ENCODE data around the gene NEK1.

Gene NEK1

GRCh38 chr4:169410839-169411770, 201.3 kb downstream of the NEK1 start:
- DNase-seq (ENCODE audit: low read depth in 2 of 2): peak; percentile 64 to 77
- TF ChIP-seq, protein P1, sequence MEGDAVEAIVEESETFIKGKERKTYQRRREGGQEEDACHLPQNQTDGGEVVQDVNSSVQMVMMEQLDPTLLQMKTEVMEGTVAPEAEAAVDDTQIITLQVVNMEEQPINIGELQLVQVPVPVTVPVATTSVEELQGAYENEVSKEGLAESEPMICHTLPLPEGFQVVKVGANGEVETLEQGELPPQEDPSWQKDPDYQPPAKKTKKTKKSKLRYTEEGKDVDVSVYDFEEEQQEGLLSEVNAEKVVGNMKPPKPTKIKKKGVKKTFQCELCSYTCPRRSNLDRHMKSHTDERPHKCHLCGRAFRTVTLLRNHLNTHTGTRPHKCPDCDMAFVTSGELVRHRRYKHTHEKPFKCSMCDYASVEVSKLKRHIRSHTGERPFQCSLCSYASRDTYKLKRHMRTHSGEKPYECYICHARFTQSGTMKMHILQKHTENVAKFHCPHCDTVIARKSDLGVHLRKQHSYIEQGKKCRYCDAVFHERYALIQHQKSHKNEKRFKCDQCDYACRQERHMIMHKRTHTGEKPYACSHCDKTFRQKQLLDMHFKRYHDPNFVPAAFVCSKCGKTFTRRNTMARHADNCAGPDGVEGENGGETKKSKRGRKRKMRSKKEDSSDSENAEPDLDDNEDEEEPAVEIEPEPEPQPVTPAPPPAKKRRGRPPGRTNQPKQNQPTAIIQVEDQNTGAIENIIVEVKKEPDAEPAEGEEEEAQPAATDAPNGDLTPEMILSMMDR (IDR thresholded peaks at IDR 0.05; ENCODE audit: low read depth, low read length): no peak
- no peak overlapping the region for H3K4me3 ChIP-seq (replicated peaks in 1 of 2; ENCODE audit: low read depth in 2 of 2, low read length in 2 of 2)

DNA sequence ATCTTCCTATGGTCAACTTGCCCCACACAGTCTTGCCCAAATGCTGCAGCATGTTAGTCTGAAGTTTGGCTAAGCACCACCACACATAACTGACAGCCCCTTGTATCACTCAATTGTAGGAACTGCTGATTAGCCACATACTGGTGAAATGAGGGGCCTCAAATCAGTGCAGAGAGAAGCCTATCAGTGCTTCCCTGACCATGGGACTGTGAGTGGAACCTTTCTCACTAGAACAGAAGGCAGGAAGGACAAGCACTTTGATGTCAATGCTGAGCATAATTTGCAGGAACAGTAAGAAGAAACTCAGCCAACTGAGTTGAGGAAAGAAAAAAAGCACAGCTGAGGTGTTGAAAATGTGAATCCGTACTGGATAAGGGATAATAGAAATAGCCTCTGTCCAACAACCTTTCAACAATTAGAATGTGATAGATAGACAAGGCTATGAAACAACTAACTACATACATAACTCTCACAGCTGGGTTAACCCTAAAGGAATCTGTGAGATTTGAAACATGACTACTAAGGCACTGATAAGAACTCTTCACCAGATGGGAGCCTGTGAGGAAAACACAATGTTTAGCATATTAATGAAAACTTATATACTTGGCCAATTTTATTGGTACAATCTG, 205.1 kb downstream of the NEK1 start:
- peak in 1 of 2 donors; percentile 66 for DNase-seq (ENCODE audit: low read depth in 2 of 2)
- H3K4me3 ChIP-seq (replicated peaks in 1 of 2; ENCODE audit: low read depth in 2 of 2, low read length in 2 of 2): no peak overlapping the region
- TF ChIP-seq, protein P1 (IDR thresholded peaks at IDR 0.05; ENCODE audit: low read depth, low read length): no peak

DNA sequence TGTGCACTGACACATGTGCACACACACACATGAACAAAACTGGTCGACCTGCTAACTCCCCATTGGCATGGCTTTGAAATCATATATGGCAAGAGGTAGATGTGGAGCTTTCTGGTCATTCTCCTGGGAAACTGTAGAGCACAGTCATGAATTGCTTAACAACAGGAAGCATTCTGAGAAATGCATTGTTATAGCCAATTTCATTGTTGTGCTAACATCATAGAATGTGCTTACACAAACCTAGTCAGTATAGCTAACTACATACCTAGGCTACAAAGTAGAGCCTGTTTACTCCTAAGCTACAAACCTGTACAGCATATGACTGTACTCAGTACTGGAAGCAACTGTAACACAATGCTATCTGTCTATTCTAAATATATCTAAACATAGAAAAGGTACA, 207.4 kb downstream of the NEK1 start:
- DNase-seq (ENCODE audit: low read depth in 2 of 2): peak; percentile 79 to 95
- TF ChIP-seq, protein P1 (IDR thresholded peaks at IDR 0.05; ENCODE audit: low read depth, low read length): no peak
- H3K4me3 ChIP-seq (replicated peaks in 1 of 2; ENCODE audit: low read depth in 2 of 2, low read length in 2 of 2): no peak overlapping the region

DNA sequence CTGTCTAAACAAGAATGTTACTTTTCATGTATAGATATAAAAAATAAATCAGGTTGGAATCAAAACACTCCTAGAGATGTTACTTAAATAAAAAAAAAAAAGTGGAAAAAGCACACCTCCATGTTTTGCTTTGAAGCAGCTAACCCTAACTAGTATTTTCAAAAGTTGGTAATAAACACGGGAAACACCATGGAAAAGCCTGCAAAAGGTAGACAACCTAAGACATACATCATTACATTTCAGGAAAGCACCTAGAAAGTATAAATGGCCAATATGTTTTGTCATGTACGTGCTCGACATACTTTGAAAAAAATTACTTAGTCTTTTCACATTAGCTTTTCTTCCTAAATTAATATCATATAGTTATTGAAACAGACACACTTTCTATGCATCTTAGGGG, 211.6 kb downstream of the NEK1 start:
- DNase-seq (ENCODE audit: low read depth in 2 of 2): no peak
- no peak overlapping the region for H3K4me3 ChIP-seq (replicated peaks in 1 of 2; ENCODE audit: low read depth in 2 of 2, low read length in 2 of 2)
- TF ChIP-seq, protein P1 (IDR thresholded peaks at IDR 0.05; ENCODE audit: low read depth, low read length): no peak

DNA sequence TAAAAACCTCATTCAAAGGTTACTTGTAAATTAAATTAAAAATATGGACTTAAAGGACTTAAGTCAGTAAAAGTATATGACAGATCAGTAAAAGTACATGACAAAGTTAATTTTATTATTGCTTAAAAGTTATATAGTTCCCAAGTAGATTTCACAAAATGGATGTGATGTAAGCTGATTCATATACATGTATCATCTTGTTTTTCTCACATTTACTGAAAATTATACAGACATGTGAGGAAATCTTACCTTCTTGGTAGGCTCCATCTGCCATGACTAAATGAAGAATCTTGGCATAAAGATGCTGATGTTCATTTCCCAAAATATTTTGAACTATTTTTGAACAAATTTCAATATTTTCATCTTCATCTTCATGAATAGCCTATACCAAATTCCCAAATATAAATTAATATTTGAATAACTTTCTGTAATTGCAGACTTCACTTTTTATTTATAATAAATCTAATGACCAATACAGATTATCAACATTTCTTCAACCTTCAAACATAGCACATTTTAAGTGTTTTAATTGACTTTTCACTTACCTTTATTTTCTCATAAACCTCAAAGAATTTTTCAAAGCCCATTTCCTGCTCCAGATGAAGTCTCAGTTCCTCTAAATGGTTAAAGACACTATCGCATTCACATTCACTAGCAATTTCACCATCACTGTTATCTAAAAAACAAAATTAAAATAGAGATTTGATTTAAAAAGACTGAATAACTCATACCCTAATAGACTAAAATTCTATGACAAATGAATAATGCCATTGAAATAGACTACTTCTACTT, 212.2 kb downstream of the NEK1 start:
- no peak overlapping the region for H3K4me3 ChIP-seq (replicated peaks in 1 of 2; ENCODE audit: low read depth in 2 of 2, low read length in 2 of 2)
- DNase-seq (ENCODE audit: low read depth in 2 of 2): no peak
- TF ChIP-seq, protein P1 (IDR thresholded peaks at IDR 0.05; ENCODE audit: low read depth, low read length): no peak

DNA sequence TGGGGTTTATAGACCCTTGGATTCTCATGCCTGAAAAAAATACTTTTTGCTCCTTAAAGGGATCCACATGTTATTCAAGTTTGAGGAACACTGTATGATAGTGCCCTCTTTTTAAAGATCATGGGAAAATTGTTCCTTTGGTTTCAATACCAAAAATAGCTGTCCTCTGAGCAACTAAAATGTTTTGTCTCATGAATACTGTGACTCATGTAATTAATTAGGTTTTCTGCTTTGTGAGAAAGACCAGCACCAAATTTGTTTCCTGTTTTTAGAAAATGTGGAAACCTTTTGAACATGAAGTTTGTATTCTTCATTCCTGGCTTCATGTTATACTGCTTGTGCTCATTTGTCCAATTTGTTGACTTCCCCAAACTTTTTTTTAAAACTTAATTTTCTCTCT, 214.1 kb downstream of the NEK1 start:
- TF ChIP-seq, protein P1 (IDR thresholded peaks at IDR 0.05; ENCODE audit: low read depth, low read length): no peak
- peak; percentile 63 to 84 for DNase-seq (ENCODE audit: low read depth in 2 of 2)
- no peak overlapping the region for H3K4me3 ChIP-seq (replicated peaks in 1 of 2; ENCODE audit: low read depth in 2 of 2, low read length in 2 of 2)

Measured in cardiac fibroblast (primary cell).